Measurements from ENCODE around the gene OR2H2. TPM values are rescaled to one million over a fixed set of nuclear protein-coding genes. Genes with fewer than 3 reads are reported as not detected.

OR2H2 gene
- total RNA-seq, 1 donor from 2014 or later: not detected

DNA sequence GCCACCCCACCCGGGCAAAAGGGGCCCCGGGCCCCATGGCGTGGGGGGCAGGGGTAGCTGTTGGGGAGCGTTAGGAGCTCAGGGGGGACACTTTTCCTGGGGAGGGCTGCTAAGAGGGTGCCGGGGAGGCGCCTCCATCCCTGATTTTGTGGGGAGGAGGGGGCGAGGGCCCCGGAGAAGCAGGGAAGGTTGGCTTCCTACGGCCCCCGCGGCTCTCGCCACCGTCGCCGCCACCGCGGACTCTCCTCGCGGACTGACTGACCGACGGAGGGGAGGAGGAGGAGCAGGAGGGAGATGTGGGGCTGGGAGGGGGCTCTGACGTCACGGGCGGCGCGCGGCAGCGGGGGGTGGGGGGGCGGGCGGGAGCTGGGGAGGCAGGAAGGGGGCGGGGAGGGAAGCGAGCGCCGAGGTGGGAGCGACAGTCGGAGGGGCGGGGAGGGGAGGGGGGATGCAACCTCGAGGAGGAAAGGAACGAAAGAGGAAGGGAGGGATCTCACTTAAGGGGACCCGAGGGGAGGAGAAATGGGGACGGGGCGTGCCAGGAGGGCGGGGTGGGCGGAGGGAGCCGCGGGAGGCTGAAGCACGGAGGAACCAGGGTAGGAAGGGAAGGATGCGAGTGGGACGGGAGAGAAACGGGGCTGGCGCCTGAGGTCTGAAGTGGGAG is 43.0 kb downstream of the OR2H2 start:
- Histone ChIP-seq H3K4me3 (ENCODE audit: low read depth, low read length) (peak overlapping the region; percentile 58), H3K36me3 (ENCODE audit: control insufficient read depth, insufficient read depth, low read length) (peaks cover 1% of the 10 kb centered on the region), H3K27me3 (ENCODE audit: control insufficient read depth, insufficient read depth, low read length) (no peaks in the 10 kb centered on the region)
- DNase-seq (ENCODE audit: low read depth): peak; percentile 20
- TF ChIP-seq, protein P1, sequence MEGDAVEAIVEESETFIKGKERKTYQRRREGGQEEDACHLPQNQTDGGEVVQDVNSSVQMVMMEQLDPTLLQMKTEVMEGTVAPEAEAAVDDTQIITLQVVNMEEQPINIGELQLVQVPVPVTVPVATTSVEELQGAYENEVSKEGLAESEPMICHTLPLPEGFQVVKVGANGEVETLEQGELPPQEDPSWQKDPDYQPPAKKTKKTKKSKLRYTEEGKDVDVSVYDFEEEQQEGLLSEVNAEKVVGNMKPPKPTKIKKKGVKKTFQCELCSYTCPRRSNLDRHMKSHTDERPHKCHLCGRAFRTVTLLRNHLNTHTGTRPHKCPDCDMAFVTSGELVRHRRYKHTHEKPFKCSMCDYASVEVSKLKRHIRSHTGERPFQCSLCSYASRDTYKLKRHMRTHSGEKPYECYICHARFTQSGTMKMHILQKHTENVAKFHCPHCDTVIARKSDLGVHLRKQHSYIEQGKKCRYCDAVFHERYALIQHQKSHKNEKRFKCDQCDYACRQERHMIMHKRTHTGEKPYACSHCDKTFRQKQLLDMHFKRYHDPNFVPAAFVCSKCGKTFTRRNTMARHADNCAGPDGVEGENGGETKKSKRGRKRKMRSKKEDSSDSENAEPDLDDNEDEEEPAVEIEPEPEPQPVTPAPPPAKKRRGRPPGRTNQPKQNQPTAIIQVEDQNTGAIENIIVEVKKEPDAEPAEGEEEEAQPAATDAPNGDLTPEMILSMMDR (IDR thresholded peaks at IDR 0.05; ENCODE audit: insufficient read depth, low read length, severe bottlenecking): no peak
- no peak for FAIRE-seq

DNA sequence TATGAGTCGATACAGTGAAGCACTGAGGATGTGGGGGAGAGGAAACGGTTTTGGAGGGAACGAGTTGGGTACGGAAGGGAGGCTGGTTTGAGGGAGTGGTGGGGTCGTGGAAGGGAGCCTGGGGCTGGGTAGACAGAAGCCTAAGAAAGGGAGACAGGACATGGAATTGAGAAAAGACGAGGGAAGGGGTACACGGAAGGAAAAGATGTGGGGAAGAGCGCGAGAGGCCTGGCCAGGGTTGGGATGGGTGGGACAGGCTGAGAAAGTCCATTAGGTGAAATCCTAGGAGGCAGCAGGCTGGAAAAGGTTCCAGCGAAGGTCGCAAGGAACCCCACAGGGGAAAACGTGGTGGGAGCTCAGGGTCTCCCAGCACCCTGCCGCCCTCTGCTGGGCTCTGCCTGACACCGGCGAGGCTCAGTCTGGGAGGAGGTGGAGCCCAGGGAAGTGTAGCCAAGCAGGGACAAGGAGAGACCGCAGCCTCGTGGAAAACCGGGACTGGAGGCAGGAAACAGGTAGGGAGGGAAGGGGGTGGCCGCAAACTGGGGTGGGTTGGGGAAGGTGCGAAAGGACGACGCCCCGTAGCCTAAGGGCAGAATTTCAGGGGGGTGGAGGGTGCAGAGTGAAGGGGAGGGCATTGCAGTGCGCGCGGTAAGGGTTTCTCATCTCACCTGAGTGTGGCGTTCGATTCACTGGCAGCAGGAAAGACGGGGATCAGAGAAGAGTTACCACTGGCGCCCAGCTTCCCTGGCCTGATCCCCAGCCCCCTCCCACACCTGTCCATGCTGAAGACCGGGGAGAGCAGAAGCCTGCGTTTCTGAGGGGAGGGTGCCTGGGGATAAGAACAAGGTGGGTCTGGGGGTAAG is 43.7 kb downstream of the OR2H2 start:
- Histone ChIP-seq H3K27me3 (ENCODE audit: control insufficient read depth, insufficient read depth, low read length) (no peaks in the 10 kb centered on the region), H3K36me3 (ENCODE audit: control insufficient read depth, insufficient read depth, low read length) (no peaks in the 10 kb centered on the region), H3K4me3 (ENCODE audit: low read depth, low read length) (peak overlapping the region; percentile 58)
- FAIRE-seq (no peak), DNase-seq (ENCODE audit: low read depth) (peak; percentile 60)
- TF ChIP-seq, protein P1 (IDR thresholded peaks at IDR 0.05; ENCODE audit: insufficient read depth, low read length, severe bottlenecking): peak; percentile 88

DNA sequence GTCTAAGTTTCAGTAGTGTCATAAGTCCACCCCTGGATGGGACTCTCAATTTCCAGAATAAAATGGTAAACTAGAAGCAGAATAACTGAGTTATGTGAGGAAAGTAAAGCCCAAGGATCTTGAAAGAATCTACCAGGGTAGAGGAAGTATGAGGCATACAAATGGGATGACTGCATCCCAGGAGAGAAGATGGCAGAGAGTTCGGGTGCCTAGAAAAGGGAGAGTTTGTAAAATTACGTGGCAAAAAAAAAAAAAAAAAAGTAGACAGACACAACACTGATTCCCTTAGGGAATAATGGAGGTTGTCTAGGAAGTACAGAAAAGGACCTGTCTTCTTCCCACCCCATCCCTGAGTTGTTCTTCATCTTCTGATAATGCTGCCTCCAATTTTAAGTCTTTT is 44.6 kb downstream of the OR2H2 start:
- DNase-seq (ENCODE audit: low read depth): no peak
- Histone ChIP-seq H3K4me3 (ENCODE audit: low read depth, low read length) (no peak overlapping the region), H3K27me3 (ENCODE audit: control insufficient read depth, insufficient read depth, low read length) (no peaks in the 10 kb centered on the region)

DNA sequence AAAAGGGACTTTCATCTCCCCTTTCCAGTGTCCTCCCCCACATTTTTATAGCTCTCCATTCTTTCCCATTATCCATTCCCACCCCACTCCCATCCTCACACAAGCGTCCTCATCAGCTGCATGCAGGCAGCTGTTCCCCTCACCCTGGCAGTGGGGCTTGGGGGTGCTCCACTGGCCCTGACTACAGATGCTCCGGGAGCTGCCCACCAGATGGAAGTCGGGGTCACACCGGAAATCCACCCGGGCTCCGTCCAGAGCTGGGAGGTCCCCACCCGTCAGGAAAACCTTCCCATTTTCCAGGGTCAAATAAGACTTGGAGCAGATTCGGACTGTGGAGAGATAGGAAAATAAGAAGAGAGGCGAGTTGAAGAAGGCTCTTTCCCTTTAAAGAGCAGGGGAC is 45.4 kb downstream of the OR2H2 start:
- TF ChIP-seq, protein P1 (IDR thresholded peaks at IDR 0.05; ENCODE audit: insufficient read depth, low read length, severe bottlenecking): no peak
- H3K4me3 ChIP-seq (ENCODE audit: low read depth, low read length): no peak overlapping the region
- no peaks in the 10 kb centered on the region for H3K36me3 ChIP-seq (ENCODE audit: control insufficient read depth, insufficient read depth, low read length)
- H3K27me3 ChIP-seq (ENCODE audit: control insufficient read depth, insufficient read depth, low read length): no peaks in the 10 kb centered on the region
- FAIRE-seq (no peak), DNase-seq (ENCODE audit: low read depth) (no peak)

More for the DNA sequence above, 44.6 kb downstream of the OR2H2 start:
- TF ChIP-seq, protein P1 (IDR thresholded peaks at IDR 0.05; ENCODE audit: insufficient read depth, low read length, severe bottlenecking): no peak
- no peaks in the 10 kb centered on the region for H3K36me3 ChIP-seq (ENCODE audit: control insufficient read depth, insufficient read depth, low read length)
- FAIRE-seq: no peak

DNA sequence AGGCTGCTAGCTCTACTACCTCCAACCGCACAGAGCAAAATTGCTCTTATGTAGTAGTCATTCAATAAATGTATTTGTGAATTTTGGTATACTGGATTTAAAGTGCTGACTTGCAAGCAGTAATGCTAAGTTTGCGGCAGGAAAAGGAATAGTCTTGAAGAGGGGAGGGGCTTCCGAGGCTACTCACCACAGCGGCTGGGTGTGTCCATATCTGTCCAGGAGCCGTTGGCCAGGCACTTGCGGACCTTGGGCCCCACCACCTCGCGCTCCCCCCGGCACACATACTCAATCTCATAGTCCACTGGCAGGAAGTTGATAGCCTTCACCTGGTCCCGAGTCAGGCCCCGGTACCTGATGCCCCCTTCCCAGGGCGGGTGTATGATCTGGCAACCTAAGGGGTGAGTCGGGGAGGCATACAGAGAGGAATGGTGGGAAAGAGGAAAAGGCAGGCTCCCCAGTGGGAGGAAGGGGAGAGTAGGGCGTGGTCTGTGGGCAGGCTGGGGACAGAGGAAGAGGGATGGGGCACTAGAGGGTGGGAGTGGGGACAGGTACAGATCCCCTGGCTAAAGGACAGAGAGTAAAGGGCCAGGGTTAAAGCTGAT is 46.4 kb downstream of the OR2H2 start:
- DNase-seq (ENCODE audit: low read depth) (no peak), FAIRE-seq (no peak)
- H3K4me3 ChIP-seq (ENCODE audit: low read depth, low read length): no peak overlapping the region
- H3K27me3 ChIP-seq (ENCODE audit: control insufficient read depth, insufficient read depth, low read length): no peaks in the 10 kb centered on the region
- no peaks in the 10 kb centered on the region for H3K36me3 ChIP-seq (ENCODE audit: control insufficient read depth, insufficient read depth, low read length)
- TF ChIP-seq, protein P1 (IDR thresholded peaks at IDR 0.05; ENCODE audit: insufficient read depth, low read length, severe bottlenecking): no peak

Data from bronchial epithelial cell (primary cell).